Pancreas (tissue), 10 donors: ENCODE data around the gene B3GNT3. TPM values are rescaled to one million over a fixed set of nuclear protein-coding genes. Genes with fewer than 3 reads are reported as not detected.

Experiments used
- ATAC-seq, 4 donors: fragments of 200-7000 bp; cut with Tn5 transposase; one replicate each; pipeline versions ENCODE4 v1.8.0 to v1.9.1; 2020; ENCODE audit warnings: mild to moderate bottlenecking in 4 of 4, moderate library complexity in 4 of 4
- DNase-seq, 6 donors: peaks; one replicate each; pipeline ENCODE4 v3.0.0-alpha.2; 2020
- FAIRE-seq: peaks from 2 replicates; lab custom pipeline; 2012; peaks lifted over from hg19 to GRCh38; lab: Jason Lieb, UNC
- H3K27ac ChIP-seq, 4 donors: fragments of 200-600 bp; sonication (generic); 1 replicate in 3 of 4; 2 replicates in 1 of 4; pipeline versions ENCODE4 v1.5.0 to v1.8.0; 2020
- H3K27me3 ChIP-seq, 4 donors: fragments of 200-600 bp; one replicate each; pipeline ENCODE4 v1.8.0; 2021
- H3K36me3 ChIP-seq, 3 donors: fragments of 200-600 bp; sonication (generic) in 1 of 3; one replicate each; pipeline versions ENCODE4 v1.5.0 to v1.8.0; 2020 to 2021
- H3K4me1 ChIP-seq, 3 donors: fragments of 200-600 bp; one replicate each; pipeline ENCODE4 v1.8.0; 2021
- H3K4me3 ChIP-seq, 4 donors: fragments of 200-600 bp; sonication (generic) in 2 of 4; one replicate each; pipeline versions ENCODE4 v1.5.0 to v1.8.0; 2020 to 2021
- H3K9me3 ChIP-seq, 4 donors: fragments of 200-600 bp; one replicate each; pipeline ENCODE4 v1.8.0; 2021
- CTCF ChIP-seq, 4 donors: fragments of 200-600 bp; sonication (generic) in 3 of 4; IDR thresholded peaks; one replicate each; pipeline versions ENCODE4 v1.5.0 to v1.8.0; 2021; ENCODE audit warnings: antibody characterized with exemption in 4 of 4
- WGBS, 2 donors: extraction: QIAGEN DNeasy Blood & Tissue Kit; methylation state at CpG; one replicate each; pipeline ENCODE4 v1.1.7; 2013; 5-methylcytosine and 5-hydroxymethylcytosine counted together
- intact Hi-C, 3 donors: fragments of 100-400 bp; cut with DNase I; formaldehyde crosslinking; loops; one replicate each; pipeline versions ENCODE4 v1.11.1 to v1.14.2; 2022
- polyA plus RNA-seq, 2 donors: library from polyadenylated mRNA; stranded (reverse); fragments of 200-250 nt; gene quantifications; one replicate each; pipeline ENCODE4 v1.2.3, GENCODE V29; 2013
- total RNA-seq, 6 donors: library from RNA; stranded (reverse); fragmentation: NEBNext Ultra II Directional in 4 of 6; extraction: Animal tissue kit (Norgen Biotek cat#: 25700) in 4 of 6; gene quantifications; one replicate each; pipeline versions ENCODE4 v1.2.1 to v1.2.4, GENCODE V29; 2021 to 2023
- donor health status: healthy with polysubstance abuse.
- donor health status: DM: no; HTN: no; CAD: no; lungs with moderate emphysema.
- donor health status: DM: no; HTN: no; CAD: no.
- donor health status: control.
- donor health status: control.
- donor health status: Bipolar disorder and iron deficiency.
- donor health status: DM: yes; HTN: yes; CAD: no.
- donor health status: DM: no; HTN: no; CAD: no.
- donor health status: DM: no; HTN: no; CAD: no.
- donor health status: DM: yes; HTN: yes; CAD: no.

Gene B3GNT3
- total and polyA plus RNA-seq, 8 donors: 1.7 to 6.0 (median 3.2) TPM

- 54 to 63% methylated on average over 8 of the region's 8 CpGs for WGBS, 2 donors
- no peak for TF ChIP-seq CTCF (IDR thresholded peaks at IDR 0.05)
- intact Hi-C loops: no loop called here
- no peak overlapping the region for H3K27ac ChIP-seq
- no peaks in the 10 kb centered on the region for H3K9me3 ChIP-seq
- FAIRE-seq (no peak), ATAC-seq (no peak), DNase-seq (no peak)
- H3K27me3 ChIP-seq: no peaks in the 10 kb centered on the region
- H3K4me3 ChIP-seq: no peak overlapping the region
- H3K36me3 ChIP-seq: no peaks in the 10 kb centered on the region
- no peaks in the 10 kb centered on the region for H3K4me1 ChIP-seq
Observed at GRCh38 chr19:17835182-17836006, 40.5 kb downstream of the B3GNT3 start.

- H3K36me3 ChIP-seq: no peaks in the 10 kb centered on the region
- H3K27ac ChIP-seq: no peak overlapping the region
- no peaks in the 10 kb centered on the region for H3K9me3 ChIP-seq
- FAIRE-seq (no peak), DNase-seq (no peak), ATAC-seq (no peak)
- H3K4me1 ChIP-seq: no peaks in the 10 kb centered on the region
- H3K4me3 ChIP-seq: no peak overlapping the region
- 47 to 56% methylated on average over 4 of the region's 4 CpGs for WGBS, 2 donors
- no peak for TF ChIP-seq CTCF (IDR thresholded peaks at IDR 0.05)
- intact Hi-C loops: no loop called here
- no peaks in the 10 kb centered on the region for H3K27me3 ChIP-seq
Observed at GRCh38 chr19:17836530-17836929, 41.6 kb downstream of the B3GNT3 start.

GRCh38 chr19:17837972-17838371 is 43.0 kb downstream of the B3GNT3 start:
- Histone ChIP-seq H3K4me3 (no peak overlapping the region), H3K27ac (no peak overlapping the region), H3K4me1 (peaks cover 0 to 4% (median 0%) of the 10 kb centered on the region in 3 donors), H3K27me3 (no peaks in the 10 kb centered on the region), H3K36me3 (no peaks in the 10 kb centered on the region), H3K9me3 (no peaks in the 10 kb centered on the region)
- intact Hi-C loops: no loop called here
- WGBS, 2 donors: 68 to 84% methylated on average over 7 of the region's 7 CpGs
- DNase-seq (no peak), ATAC-seq (no peak), FAIRE-seq (no peak)
- TF ChIP-seq CTCF (IDR thresholded peaks at IDR 0.05): no peak

- H3K36me3 ChIP-seq: no peaks in the 10 kb centered on the region
- FAIRE-seq (no peak), DNase-seq (no peak), ATAC-seq (no peak)
- H3K4me3 ChIP-seq: no peak overlapping the region
- H3K4me1 ChIP-seq: peaks cover 0 to 4% (median 0%) of the 10 kb centered on the region in 3 donors
- TF ChIP-seq CTCF (IDR thresholded peaks at IDR 0.05): no peak
- H3K27me3 ChIP-seq: no peaks in the 10 kb centered on the region
- H3K9me3 ChIP-seq: no peaks in the 10 kb centered on the region
- intact Hi-C loops: loop anchor here in 1 of 3 donors (10.0 kb wide), 1 partner anchor 135 kb away; no protein-coding TSS in a partner anchor
- no peak overlapping the region for H3K27ac ChIP-seq
- 64 to 79% methylated on average over 6 of the region's 6 CpGs for WGBS, 2 donors
Observed at GRCh38 chr19:17840019-17840418, 45.1 kb downstream of the B3GNT3 start.

- peak; percentile 14 to 50 (median 26) for ATAC-seq
- no peak overlapping the region for H3K27ac ChIP-seq
Observed at GRCh38 chr19:17841371-17841809, 46.5 kb downstream of the B3GNT3 start.

More at GRCh38 chr19:17841371-17841809, 46.5 kb downstream of the B3GNT3 start:
- Histone ChIP-seq H3K27me3 (no peaks in the 10 kb centered on the region), H3K36me3 (no peaks in the 10 kb centered on the region), H3K4me3 (peak overlapping the region in 2 of 4 donors; percentile 11 to 29), H3K9me3 (no peaks in the 10 kb centered on the region), H3K4me1 (peaks cover 0 to 4% (median 0%) of the 10 kb centered on the region in 3 donors)
- intact Hi-C loops: loop anchor here in 1 of 3 donors (10.0 kb wide), 1 partner anchor 137 kb away; no protein-coding TSS in a partner anchor
- WGBS, 2 donors: 9 to 12% methylated on average over 29 to 30 of the region's 30 CpGs
- DNase-seq (peak in 1 of 6 donors; percentile 43), FAIRE-seq (no peak)
- TF ChIP-seq CTCF (IDR thresholded peaks at IDR 0.05): no peak
